Testis (tissue), 3 donors: ENCODE measurements around the gene EIF5B. TPM values are rescaled to one million over a fixed set of nuclear protein-coding genes. Genes with fewer than 3 reads are reported as not detected.
"Not testable (repeated sequence)": the region's sequence is repeated elsewhere in the genome, so short reads cannot be mapped to it uniquely, and the experiment has no call there.

Source experiments
- DNase-seq: peaks from one replicate; pipeline ENCODE4 v3.0.0-alpha.2; 2019
- H3K27ac ChIP-seq, 2 donors: fragments of 200-600 bp; sonication (generic); one replicate each; pipeline ENCODE4 v1.5.1; 2019
- H3K27me3 ChIP-seq: fragments of 200-600 bp; sonication (generic); one replicate; pipeline ENCODE4 v1.5.1; 2019
- H3K36me3 ChIP-seq: fragments of 200-600 bp; sonication (generic); one replicate; pipeline ENCODE4 v1.5.1; 2017; ENCODE audit warnings: low read depth; ENCODE audit errors: missing control alignments
- H3K4me1 ChIP-seq: fragments of 200-600 bp; sonication (generic); one replicate; pipeline ENCODE4 v1.5.1; 2019
- H3K4me3 ChIP-seq, 2 donors: fragments of 200-600 bp; sonication (generic); one replicate each; pipeline ENCODE4 v1.5.1; 2017 to 2019
- H3K9me3 ChIP-seq: fragments of 200-600 bp; sonication (generic); one replicate; pipeline ENCODE4 v1.5.1; 2017
- POLR2A ChIP-seq: fragments of 450-650 bp; IDR thresholded peaks from one replicate; pipeline ENCODE4 v1.6.1; 2017; ENCODE audit warnings: antibody characterized with exemption, mild to moderate bottlenecking, moderate library complexity
- WGBS, 2 donors: methylation state at CpG; one replicate each; pipeline ENCODE4 v1.1.5; 2018; 5-methylcytosine and 5-hydroxymethylcytosine counted together
- intact Hi-C: fragments of 100-400 bp; cut with DNase I; formaldehyde crosslinking; loops from one replicate; pipeline ENCODE4 v1.15.1; 2023; ENCODE audit warnings: low total_unique reads
- polyA plus RNA-seq: library from polyadenylated mRNA; stranded (reverse); fragments of 350-450 nt; fragmentation: Illumina TruSeq; extraction: RNeasy Lipid Tissue Mini Kit (QIAGEN cat#74804); gene quantifications from one replicate; pipeline ENCODE4 v1.2.3, GENCODE V29; 2014; ENCODE audit warnings: low read depth, low replicate concordance; ENCODE audit not compliant: insufficient read depth
- total RNA-seq, 2 donors: library from RNA; depleted of rRNA; stranded (reverse); fragments of >200 nt; gene quantifications; one replicate each; pipeline ENCODE4 v1.2.3, GENCODE V29; 2016
- TF ChIP-seq, protein P1 (sequence below), 3 experiments: fragments of 450-650 bp in 2 of 3; fragments of 200-600 bp in 1 of 3; sonication (generic) in 1 of 3; IDR thresholded peaks; one replicate each; pipeline ENCODE4 v1.5.1; 2016 to 2019; ENCODE audit warnings: antibody characterized with exemption in 3 of 3, mild to moderate bottlenecking in 2 of 3, moderate library complexity in 1 of 3

The EIF5B gene
- total and polyA plus RNA-seq, 3 donors from 2014 or later: 12.2 to 66.8 (median 38.1) TPM

DNA sequence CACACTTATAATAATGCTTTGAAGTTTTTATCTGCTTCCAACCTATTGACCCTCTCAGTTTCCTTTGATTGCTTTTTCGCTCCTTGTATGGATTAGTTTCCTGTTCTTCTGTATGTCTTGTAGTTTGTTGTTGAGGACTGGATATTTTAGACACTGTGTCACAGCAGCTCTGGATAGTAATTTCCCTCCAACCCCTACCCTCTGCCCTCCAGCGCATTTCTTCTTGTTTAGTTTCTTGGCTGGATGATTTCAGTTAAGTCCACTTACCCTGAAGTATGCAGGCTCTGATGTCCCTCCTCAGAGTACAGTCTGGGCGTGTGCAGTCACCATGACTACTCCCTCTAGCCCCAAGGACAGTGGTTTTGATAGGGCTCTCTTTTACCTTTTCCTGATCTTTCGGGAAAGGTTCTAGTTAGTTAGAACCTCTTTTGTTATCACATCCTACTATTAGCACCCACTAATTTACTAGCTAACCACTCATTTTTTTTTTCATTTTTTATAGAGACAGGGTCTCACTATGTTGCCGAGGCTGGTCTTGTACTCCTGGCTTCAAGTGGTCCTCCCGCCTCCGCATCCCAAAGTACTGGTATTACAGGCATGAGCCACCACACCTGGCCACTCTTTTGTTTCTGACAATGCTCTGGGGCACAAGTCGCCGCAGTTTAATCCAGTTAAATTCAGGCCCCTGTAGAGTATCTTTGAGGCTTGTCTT, 19.9 kb upstream of the EIF5B start:
- H3K4me3 ChIP-seq: no peak overlapping the region
- H3K27me3 ChIP-seq: no peaks in the 10 kb centered on the region
- no peaks in the 10 kb centered on the region for H3K36me3 ChIP-seq
- H3K27ac ChIP-seq: no peak overlapping the region
- TF ChIP-seq, protein P1, sequence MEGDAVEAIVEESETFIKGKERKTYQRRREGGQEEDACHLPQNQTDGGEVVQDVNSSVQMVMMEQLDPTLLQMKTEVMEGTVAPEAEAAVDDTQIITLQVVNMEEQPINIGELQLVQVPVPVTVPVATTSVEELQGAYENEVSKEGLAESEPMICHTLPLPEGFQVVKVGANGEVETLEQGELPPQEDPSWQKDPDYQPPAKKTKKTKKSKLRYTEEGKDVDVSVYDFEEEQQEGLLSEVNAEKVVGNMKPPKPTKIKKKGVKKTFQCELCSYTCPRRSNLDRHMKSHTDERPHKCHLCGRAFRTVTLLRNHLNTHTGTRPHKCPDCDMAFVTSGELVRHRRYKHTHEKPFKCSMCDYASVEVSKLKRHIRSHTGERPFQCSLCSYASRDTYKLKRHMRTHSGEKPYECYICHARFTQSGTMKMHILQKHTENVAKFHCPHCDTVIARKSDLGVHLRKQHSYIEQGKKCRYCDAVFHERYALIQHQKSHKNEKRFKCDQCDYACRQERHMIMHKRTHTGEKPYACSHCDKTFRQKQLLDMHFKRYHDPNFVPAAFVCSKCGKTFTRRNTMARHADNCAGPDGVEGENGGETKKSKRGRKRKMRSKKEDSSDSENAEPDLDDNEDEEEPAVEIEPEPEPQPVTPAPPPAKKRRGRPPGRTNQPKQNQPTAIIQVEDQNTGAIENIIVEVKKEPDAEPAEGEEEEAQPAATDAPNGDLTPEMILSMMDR (IDR thresholded peaks at IDR 0.05): no peak
- no peak for TF ChIP-seq POLR2A
- H3K9me3 ChIP-seq: no peaks in the 10 kb centered on the region
- intact Hi-C loops: no loop called here
- no peak for DNase-seq
- WGBS, 2 donors: 95 to 96% methylated on average over 9 of the region's 9 CpGs
- no peaks in the 10 kb centered on the region for H3K4me1 ChIP-seq

DNA sequence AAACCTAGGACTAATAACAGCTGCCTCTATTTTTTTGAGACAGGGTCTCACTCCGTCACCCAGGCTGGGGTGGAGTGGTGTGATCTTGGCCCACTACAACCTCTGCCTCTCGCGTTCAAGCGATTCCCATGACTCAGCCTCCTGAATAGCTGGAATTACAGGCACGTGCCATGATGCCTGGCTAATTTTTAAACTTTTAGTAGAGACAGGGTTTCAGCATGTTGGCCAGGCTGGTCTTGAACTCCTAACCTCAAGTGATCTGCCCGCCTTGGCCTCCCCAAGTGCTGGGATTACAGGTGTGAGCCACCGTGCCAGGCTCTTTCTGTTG, 19.4 kb upstream of the EIF5B start:
- H3K4me1 ChIP-seq, H3K36me3 ChIP-seq, H3K27ac ChIP-seq, H3K27me3 ChIP-seq, H3K9me3 ChIP-seq, H3K4me3 ChIP-seq, intact Hi-C loops, DNase-seq: not testable (repeated sequence)
- 94 to 95% methylated on average over 7 of the region's 7 CpGs for WGBS, 2 donors

DNA sequence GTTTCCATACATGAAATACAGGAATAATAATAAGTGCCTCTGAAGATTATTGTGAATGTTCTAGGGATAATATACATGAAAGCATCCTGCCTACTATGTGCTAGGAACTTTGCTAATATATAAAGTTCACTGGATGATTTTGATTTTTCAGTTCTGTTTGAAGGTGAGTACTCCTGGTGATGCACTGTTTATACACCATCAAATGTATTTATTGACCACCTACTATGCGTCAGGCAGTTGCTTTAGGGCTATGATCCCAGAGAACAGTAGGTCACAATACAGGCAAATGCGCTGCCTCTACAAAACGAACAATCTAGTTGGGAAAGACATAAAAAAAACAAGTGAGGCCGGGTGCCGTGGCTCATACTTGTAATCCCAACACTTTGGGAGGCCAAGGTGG, 11.8 kb upstream of the EIF5B start:
- no peak for DNase-seq
- no peaks in the 10 kb centered on the region for H3K9me3 ChIP-seq
- no peak overlapping the region for H3K4me3 ChIP-seq
- no peaks in the 10 kb centered on the region for H3K36me3 ChIP-seq
- H3K4me1 ChIP-seq: no peaks in the 10 kb centered on the region
- H3K27me3 ChIP-seq: no peaks in the 10 kb centered on the region
- TF ChIP-seq, protein P1 (IDR thresholded peaks at IDR 0.05): no peak
- TF ChIP-seq POLR2A: no peak
- H3K27ac ChIP-seq: no peak overlapping the region
- intact Hi-C loops: no loop called here
- WGBS, 2 donors: 94 to 95% methylated on average over 5 of the region's 5 CpGs

DNA sequence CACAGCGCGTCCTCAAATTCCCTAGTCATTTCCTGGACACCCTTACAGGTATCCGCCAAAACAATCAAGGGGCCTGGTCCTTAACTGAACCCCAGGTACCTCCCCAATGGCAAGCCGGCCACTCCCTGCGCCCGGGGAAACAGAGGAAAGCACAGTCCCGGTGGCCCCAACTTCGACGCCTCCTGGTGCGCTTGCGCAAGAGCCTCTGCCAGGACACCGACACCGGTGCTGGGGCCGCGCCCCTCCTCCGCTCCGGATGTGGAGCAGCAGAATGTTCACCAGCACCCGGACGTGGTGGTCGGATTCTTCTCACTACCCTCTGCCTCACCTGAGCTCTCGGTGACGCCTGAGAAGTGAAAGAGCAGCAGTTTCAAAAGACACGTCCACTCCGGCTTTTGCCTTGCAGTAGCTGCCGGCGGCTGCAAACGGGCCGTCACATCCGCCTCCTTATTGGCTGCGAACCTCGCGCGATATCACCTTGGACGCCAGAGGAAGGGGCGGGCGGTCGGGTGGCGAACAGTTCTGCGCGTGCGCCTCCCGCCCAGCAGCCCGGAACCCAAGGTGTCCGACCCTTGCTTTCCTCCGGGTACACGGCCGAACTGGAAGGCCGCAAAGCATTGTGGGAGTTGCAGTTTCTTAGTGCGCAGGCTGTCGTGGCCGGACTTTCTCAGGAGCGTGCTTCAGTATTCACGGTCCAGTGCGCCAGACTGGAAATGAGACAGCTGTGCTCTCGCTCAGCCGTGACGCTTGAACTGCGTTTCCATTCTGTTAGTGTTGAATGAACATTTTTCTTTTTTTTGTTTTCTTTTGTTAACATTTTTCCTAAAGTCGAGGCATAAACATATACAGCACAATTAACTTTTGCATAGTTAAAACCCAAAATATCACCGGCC, 1.0 kb upstream of the EIF5B start, which contains the start of gene TXNDC9:
TSS of gene TXNDC9 (minus strand) at position 423 of the 893 bp plus-strand sequence. CDS start 3,123 bp downstream, outside the sequence.
- peak; percentile 100 for DNase-seq
- H3K9me3 ChIP-seq: no peaks in the 10 kb centered on the region
- peak within 1 kb of the TSS; percentile 87 to 90 for H3K27ac ChIP-seq
- TF ChIP-seq, protein P1 (IDR thresholded peaks at IDR 0.05): peak in 1 of 3 experiments; percentile 17
- TF ChIP-seq POLR2A: peak; percentile 14
- H3K4me1 ChIP-seq: peaks cover 19% of the 10 kb centered on the region
- H3K27me3 ChIP-seq: no peaks in the 10 kb centered on the region
- intact Hi-C loops: loop anchor here (5.0 to 10.0 kb wide), 3 partner anchors 151 to 1229 kb away; partner anchors contain the start of genes MITD1, MRPL30 and PDCL3
- no peaks in the 10 kb centered on the region for H3K36me3 ChIP-seq
- WGBS, 2 donors: 0% methylated on average over 37 to 60 of the region's 60 CpGs
- H3K4me3 ChIP-seq: peak within 1 kb of the TSS; percentile 74 to 98

DNA sequence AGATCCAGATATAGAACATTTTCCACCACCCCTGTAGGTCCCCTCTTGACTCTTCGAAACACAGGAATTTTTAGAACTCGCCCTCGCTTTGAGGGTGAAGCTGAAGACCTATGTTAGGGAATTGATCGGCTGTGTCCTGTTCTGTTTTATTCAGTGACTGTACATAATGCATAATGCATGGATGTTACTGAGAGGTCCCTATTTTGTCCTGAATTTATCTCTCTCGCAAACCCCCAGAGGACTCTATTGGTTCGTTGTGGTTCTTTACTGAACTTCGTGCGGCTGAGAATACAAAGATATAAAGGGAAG, 431 bp upstream of the EIF5B start:
- Histone ChIP-seq H3K36me3 (no peaks in the 10 kb centered on the region), H3K27ac (peak overlapping the region; percentile 87 to 90), H3K9me3 (no peaks in the 10 kb centered on the region), H3K27me3 (no peaks in the 10 kb centered on the region), H3K4me1 (peaks cover 19% of the 10 kb centered on the region), H3K4me3 (peak overlapping the region; percentile 74 to 98)
- DNase-seq: no peak
- TF ChIP-seq, protein P1 (IDR thresholded peaks at IDR 0.05): no peak
- no peak for TF ChIP-seq POLR2A
- intact Hi-C loops: loop anchor here (5.0 to 10.0 kb wide), 3 partner anchors 151 to 1228 kb away; partner anchors contain the start of genes MITD1, MRPL30 and PDCL3
- WGBS, 2 donors: 0 to 1% methylated on average over 8 of the region's 8 CpGs
